SK-MEL-5 (cell line): Measurements from ENCODE around the gene HTRA2. TPM values are rescaled to one million over a fixed set of nuclear protein-coding genes. Genes with fewer than 3 reads are reported as not detected.

Experiments used
- DNase-seq: peaks from one replicate; pipeline ENCODE4 v3.0.0-alpha.2; 2016; ENCODE audit warnings: low read depth, low spot score
- in situ Hi-C: cut with HindIII; loops from 2 replicates; pipeline ENCODE4 v1.10.0; 2016; ENCODE audit warnings: low sequenced_read_pairs, high pct_unique_total_duplicates, low pct_unique_long_range_greater_than_20kb
- total RNA-seq: library from RNA; depleted of rRNA; stranded (reverse); fragments of >200 nt; shearing (Covaris generic); gene quantifications from 2 replicates; pipeline ENCODE4 v1.2.3, GENCODE V29; 2014

The HTRA2 gene
- total RNA-seq, 1 experiment from 2014 or later, result 99.6 TPM

DNA sequence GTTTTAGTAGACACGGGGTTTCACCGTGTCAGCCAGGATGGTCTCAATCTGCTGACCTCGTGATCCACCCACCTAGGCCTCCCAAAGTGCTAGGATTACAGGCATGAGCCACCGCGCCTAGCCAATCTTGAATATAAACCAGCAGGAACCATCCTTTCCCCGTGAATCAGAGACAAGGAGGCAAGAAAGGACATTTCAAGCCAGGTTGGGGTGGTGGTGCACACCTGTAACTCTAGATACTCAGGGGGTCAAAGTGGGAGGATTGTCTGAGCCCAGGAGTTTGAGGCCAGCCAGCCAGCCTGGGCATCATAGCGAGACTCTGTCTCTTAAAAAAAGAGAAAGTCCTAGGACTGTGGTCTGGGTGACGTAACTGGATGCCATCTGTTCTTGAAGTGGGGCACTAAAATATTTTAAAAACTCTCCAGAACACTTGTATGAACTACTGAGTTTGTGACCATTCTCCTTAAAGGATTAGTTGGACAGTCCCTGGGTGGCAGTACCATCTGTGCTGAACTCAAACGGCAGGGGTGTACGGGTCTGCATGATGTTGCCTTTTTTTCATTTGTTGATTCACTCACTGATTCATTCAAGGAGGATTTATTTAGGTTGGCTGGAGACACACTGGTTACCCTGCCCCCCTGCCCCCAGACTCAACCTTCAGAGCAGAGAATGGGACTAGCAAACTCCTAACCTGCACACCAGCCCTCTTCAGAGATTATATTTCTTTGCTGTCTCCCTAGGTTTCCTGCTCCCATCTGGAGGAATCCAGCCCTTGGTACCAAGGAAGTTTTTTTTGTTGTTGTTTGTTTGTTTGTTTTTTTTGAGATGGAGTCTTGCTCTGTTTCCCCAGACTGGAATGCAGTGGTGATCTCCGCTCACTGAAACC lies 18.4 kb upstream of the HTRA2 start:
- no peak for DNase-seq
- in situ Hi-C loops, result no loop called here

DNA sequence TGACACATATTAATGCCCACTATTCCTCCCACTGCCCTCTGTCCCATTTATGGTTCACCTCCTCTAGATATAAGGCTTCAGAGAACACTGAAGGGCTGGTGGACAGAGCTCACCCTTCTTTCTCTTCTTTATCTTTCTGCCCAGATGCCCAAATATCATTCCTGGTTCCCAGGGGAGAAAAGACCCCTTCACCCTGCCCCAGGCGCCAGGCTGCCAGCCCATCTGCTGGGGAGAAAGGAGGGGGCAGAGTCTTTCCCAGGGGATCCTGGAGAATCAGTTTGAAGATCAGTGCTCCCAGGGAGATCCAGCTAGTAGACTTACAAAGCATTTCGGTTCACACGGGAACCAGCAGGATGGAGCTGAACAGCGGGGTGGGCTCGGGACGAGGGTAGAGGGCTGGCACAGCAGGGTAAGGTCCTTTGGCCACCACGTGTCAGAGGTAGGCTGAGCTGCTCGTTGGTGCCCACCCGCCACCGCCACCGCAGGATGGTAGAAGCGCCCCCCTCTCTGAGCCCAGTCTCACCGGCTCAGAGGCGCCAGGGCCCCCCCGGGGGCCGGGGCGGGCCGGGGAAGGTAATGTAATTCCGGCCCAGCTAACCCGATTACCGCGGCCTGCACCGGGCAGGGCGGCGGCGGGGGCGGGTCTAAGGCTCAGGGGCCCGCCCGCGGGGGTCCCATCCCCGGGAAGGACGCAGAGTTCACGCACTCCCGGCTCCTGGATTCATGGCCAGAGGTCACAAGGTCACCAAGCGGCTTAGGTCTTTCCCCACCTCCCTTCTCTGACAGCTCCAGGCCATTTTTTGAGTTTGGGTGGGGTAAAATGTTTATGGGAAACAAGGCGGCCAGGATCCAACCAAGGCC lies 16.8 kb upstream of the HTRA2 start:
- DNase-seq, result no peak
- in situ Hi-C loops, result no loop called here

DNA sequence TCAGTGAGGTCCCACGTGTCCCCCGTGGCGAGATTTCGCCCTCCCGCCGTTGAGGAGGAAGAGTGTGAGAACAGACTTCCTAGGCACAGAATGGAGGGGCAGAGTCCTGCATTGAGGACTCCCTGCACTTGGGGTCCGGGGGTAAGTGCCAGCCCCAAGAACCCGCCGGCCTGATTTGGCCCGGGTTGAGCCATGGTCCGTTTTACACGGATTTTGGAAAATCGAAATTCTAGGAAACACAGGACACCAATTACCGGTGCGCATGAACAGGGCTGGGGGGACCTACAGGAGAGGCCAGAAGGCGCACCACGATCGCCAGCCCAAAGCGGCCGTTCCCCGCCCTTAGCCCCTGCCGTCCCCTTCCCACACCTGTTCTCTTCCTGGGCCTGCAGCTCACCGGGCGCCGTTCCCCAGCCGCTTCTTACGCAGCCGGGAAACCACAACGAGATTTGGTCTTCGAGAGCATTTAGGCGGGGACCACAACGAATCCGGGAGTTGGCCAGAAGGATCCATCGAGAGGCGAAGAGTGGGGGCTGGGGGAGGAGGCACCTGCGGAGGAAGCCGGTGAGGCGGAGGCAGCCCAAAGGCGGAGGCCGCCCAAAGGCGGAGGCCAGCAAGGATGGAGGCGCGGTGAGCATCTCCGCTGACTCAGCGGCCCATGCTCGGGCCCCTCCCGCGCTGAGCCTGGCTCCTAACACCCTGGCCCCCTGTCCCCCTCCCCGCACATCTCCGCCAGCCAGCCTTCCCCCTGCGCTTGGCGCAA lies 15.9 kb upstream of the HTRA2 start:
- in situ Hi-C loops, result no loop called here
- no peak for DNase-seq

GRCh38 chr2:74514368-74515270 lies 15.1 kb upstream of the HTRA2 start, which contains the start of gene TLX2:
Gene TLX2 (plus strand): TSS chr2:74514450. CDS start chr2:74514807, 357 bp downstream.
- no peak for DNase-seq
- in situ Hi-C loops, result no loop called here

GRCh38 chr2:74515271-74515980 lies 14.3 kb upstream of the HTRA2 start:
- in situ Hi-C loops, result no loop called here
- DNase-seq, result no peak

DNA sequence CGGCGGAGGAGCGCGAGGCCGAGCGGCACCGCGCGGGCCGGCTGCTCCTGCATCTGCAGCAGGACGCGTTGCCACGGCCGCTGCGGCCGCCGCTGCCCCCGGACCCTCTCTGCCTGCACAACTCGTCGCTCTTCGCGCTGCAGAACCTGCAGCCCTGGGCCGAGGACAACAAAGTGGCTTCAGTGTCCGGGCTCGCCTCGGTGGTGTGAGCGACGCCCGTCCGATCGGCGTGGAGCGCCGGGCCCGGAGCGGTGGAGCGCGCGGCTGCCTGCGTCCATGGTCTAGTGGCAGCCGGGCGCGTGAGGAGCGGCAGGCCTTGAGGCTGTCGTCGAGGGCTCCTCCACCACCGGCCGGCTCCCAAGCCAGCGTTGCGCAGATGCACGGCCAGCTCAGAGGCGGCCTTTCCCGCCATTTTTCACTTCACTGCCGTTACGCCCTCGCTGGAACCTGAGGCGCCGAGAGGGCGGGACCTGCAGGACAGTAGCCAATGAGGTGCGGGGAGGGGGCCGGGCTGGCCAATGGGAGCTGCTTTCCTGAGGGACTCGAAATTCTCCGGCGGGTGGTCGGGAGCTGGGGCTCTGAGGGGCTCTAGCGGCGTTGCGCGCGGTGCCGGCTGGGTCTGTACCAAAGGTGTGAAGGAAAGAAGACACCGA lies 13.6 kb upstream of the HTRA2 start:
- in situ Hi-C loops, result no loop called here

DNA sequence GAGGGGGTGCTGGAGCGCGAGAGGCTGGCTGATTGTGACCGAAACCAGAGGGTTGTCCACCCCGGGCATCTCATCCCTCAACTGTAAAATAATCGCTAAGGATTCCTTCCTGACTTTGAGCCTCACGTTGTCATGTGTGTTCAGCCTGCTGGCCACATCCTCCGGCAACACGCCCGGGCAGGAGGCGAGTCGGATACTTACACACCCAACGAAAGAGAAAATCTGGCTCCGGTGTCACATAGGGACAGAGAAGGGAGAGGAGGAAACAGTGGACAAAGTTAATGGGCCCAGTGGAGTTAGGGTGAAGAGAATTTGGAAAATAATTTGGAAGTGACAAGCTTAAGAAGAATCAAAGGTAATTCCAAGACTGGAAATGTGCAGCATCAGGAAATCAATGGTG lies 13.1 kb upstream of the HTRA2 start:
- DNase-seq, result no peak

More for the DNA sequence above, 13.6 kb upstream of the HTRA2 start:
- DNase-seq, result no peak

GRCh38 chr2:74522516-74522915 lies 7.2 kb upstream of the HTRA2 start:
- DNase-seq, result no peak
- in situ Hi-C loops, result no loop called here

More for the DNA sequence above, 13.1 kb upstream of the HTRA2 start:
- in situ Hi-C loops, result no loop called here

DNA sequence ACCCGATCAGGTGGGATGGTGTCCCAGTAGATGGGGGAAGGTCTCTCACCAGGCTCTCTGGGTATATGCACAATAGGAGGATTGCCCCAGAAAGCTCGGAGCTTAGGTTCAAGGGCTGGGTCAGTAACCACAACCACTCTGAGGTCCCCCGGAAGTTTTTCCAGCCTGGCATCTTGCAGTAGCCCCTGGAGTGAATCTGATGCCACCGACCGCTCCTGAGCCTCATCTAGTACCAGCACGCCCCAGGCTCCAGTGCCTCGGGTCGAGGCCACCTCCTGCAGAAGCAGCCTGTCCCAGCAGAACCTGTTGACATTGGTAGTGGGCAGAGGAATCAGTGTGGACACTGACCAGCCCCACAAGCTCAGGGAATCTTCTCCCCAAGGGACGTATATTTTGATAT lies 5.7 kb upstream of the HTRA2 start:
- in situ Hi-C loops, result no loop called here
- no peak for DNase-seq

DNA sequence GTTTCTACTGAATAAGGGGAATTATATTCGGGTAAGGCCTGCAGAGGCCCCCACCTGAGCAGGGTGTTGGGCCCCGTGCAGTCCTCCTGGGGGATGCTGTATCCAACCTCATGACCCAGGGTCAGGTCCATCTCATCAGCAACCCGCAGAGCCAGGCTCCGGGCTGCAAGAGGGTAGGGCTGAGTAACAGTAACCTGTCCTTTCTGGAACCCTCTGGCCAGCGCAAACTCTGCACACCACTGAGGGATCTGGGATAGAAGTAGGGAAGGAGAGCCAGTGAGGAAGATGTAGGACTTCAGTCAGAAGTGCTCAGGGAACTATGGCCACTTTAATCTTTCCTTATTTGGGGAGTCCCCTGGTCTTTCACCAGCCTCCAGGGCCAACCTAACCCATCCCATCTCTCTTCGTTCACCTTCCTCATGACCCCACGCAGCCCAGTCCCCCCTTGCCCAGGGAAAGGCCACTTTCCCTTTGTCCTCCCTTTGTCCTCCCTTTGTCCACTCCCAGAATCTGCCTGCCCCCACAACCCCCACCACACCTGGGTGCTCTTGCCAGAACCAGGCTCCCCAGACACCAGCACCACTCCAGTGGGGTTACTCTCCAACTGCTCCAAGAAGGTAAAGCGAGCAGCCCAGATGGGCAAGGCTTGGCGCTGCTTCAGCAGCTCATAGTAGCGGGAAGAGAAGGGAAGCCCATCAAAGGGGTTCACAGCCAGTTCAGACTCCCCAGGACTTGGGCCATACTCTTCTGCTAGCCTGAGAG lies 4.6 kb upstream of the HTRA2 start:
- in situ Hi-C loops, result no loop called here
- no peak for DNase-seq

DNA sequence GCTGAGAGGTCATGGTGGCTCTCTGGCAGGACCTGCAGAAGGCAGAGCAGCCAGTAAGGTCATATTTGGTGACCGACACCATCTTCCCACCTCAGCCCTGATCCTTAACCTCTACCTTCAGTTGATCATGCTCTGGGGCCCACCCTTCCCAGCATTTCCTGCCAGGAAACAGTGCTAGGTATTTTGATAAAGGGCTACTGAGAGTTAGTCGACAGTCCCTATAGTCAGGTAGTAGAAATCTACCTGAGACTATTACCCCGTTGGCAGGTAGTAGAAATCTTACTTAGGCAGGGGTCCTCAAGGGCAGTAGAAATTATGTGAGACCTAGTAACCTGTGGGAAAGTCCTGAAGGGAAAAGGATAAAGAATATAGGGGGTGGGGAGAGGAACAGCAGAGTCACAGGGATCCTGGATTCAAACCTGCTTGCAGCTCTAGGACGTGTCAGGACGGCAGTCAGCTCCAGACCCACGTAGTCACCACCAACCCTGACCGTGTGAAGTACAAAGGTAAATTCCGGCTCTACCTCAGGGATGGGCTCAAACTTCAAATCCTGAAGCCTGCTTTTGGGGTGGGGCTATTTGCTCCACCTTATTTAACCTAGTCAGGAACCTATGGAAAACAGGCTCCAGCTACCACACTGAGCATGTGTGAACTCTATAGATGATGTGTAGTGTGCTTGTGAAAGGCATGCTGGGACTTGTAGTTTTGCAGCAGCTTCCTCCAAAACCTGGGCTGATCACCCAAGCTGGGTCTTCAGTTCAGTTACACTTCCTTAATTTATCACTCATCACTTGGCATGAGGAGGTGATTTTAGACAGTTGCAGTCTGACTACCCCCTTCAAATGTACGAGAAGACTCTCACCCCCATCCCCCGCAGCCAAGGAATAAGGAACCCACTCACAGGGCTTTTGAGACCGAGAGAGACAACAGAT lies 3.8 kb upstream of the HTRA2 start, which contains the start of gene DQX1:
Gene DQX1 (minus strand): TSS at position 515 of the 932 bp plus-strand sequence. CDS start 502 bp downstream, at position 13.
- peak; percentile 84 for DNase-seq
- in situ Hi-C loops, result no loop called here

GRCh38 chr2:74526649-74527230 lies 3.0 kb upstream of the HTRA2 start:
- in situ Hi-C loops, result no loop called here

GRCh38 chr2:74527741-74528140 lies 2.0 kb upstream of the HTRA2 start:
- DNase-seq, result no peak
- in situ Hi-C loops, result no loop called here

More at GRCh38 chr2:74526649-74527230, 3.0 kb upstream of the HTRA2 start:
- DNase-seq, result no peak
